Stimulated activated CD8-positive, alpha-beta memory T cell treated with anti-CD3 and anti-CD28 coated beads, Interleukin-15, amount 100 ng/mL, for 48 hours (primary cell): Measurements from ENCODE around the gene MGAT3.

ENCODE experiments used
- DNase-seq, 2 donors: peaks; one replicate each; pipeline ENCODE4 v3.0.0-alpha.2; 2020; ENCODE audit warnings: low read depth in 2 of 2

Gene MGAT3

DNA sequence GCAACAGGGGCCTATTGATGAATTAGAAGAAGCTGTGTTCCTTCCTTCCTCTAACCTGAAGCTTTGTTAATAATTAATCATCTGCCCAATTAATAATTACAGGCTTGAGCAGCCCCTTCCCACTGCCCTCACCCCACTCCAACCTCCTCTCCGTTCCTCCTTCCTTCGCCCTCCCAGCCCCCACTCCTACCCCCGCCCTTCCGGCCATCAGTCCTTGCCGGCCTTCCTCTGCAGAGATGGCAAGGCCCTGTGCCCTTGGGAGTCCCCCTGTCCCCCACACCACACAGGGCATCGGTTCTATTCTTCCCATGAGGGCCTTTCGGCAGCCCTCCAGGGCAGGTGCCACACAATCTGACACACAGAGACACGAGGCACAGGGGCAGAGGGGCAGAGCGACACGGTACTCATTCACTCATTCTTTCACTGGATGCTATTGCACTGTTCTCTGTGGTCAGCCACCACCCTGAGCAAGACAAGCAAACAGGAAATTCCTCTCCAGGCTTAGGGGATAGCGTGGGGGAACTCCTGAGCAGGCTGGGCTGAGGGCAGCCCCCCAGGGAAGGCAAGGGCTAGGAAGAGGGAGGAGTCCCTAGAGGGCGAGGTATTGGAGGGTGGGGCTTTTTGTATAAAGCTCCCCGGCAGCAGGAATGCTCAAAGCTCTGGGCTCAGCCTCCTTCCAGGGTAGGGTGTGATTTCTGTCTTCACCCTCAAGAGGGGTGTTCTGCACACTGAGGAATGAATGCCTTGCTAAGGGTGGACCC lies 14.7 kb downstream of the MGAT3 start:
- DNase-seq, result no peak

DNA sequence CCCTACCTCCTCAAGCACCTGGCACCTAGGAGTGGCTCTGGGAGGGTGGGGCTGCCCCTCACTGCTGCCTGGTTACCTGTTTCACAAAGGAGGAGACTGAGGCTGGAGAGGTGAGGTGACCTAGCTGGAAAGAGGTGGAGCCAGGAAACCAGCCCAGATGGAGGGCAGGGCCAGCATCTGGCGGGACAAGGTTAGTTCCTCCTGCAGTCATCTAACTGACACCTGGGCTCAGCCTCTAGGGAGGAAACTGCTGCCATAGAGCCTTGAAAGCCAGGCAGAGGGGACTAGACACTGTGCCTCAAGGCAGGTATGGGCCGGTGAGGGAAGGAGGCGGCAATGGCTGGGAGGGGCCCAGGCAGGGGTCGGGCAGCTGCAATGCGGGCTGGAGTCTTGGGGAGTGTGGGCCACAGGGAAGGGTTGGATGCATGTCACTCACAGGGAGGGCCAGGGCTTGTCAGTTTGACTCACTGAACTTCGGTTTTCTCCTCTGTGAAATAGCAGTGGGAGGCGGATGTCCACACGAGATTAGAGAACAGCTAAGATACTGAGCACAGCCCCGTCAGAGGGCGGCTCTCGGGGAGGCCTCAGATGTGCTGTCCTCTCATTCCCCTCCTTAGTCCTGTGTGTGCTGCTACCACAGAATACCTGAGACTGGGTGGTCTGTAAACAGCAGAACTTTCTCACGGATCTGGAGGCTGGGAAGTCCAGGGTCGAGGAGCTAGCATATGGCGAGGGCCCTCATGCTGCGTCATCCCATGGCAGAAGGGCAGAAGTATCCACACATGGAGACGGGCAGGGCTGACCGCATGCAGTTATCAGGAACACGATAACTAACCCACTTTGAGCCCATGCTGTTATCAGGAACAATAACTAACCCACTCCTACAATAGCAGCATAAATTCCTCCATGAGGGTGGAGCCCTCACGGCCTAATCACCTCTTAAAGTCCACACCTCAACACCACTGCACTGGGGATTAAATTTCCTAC lies 16.1 kb downstream of the MGAT3 start:
- no peak for DNase-seq

DNA sequence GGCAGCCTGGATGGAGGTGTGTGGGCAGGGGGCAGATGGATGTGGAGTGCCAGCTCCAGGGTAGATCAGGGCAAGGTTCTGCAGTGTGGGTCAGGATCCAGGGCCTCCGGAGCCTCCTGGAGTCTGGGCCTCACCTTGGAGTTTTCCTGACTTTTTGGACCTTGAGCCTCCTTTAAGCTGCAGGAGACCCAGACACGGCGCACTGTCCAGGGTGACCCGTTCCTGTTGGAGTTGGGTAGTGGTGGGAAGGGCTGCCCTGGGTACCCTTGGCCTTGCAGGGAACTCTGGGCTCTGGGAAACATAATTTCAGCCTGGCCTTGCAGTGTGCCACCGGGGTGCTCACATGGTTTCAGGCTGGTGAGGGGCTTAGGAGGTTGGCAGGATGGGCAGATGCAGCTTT lies 17.0 kb downstream of the MGAT3 start:
- DNase-seq, result no peak

DNA sequence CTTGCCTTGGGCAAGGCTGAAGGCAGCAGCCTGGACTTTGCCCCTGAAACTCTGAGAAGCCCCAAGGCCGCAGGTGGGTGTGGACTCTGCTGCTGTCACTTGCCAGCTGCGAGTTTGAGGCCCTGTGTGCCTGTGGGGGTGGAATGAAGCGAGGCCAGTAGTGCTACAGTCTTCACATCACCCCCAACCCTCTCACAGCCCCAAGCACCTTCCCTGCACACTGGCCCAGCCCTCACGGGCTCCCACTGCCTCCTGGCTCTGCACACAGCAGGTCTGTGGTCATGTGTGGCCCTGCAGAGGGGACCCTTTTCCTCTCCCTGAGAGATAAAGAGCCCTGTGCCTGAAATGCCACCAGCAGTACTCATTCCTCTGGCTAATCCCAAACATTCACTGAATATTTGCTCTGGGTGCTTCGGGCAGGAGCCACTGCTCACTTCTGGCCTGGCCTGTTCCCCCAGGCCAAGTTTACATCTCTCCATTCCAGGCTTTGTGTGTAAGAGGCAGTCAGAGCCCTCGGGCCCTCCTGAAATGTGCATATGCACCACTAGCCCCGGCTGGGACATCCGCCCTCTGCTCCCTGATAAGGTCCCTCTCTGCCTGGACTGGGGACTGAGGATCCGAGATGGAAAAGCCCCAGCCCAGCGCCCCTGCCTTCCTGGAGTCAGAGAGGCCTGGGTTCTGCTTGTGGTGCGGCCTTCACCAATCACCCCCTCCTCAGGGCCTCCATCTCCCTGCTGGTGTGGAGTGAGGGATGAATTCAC lies 17.7 kb downstream of the MGAT3 start:
- no peak for DNase-seq

DNA sequence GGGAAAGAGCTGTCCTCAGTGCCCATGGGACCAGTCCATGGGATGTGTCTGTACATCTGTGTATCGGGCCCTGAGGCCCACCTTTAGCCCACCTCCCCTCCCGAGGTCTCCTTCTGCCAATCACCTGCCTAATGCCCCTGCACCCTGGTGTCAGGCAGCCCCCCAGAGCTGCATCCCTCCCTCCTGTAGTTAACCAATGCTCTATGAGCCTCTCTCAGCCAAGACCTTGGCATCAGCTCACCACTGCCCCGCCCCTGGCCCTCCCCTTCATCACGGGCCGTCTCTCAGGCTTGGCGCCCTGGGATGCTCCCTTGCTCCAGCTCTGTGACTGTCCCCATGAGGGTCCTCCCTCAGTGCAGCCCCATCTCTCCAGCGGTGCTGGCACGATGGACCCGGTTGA lies 18.5 kb downstream of the MGAT3 start:
- DNase-seq, result no peak

DNA sequence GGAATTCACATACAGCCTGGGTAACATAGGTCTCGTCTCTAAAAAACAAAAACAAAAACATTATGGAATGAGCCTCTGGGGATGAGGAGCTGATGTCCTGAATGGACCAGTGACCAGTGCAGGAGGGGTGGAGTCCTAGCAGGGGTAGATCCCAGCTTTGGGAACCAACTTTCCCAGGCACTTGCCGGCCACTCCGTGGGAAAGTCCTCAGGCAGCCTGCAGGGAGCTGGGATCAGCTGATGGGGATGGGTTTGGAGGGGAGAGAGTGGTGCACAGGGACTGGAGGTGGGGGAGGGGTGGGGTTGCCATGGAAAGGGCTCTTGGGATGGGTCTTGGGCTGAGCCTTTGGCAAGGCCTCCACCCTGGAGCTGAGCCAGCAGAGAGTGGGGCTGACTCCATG lies 19.1 kb downstream of the MGAT3 start:
- no peak for DNase-seq

DNA sequence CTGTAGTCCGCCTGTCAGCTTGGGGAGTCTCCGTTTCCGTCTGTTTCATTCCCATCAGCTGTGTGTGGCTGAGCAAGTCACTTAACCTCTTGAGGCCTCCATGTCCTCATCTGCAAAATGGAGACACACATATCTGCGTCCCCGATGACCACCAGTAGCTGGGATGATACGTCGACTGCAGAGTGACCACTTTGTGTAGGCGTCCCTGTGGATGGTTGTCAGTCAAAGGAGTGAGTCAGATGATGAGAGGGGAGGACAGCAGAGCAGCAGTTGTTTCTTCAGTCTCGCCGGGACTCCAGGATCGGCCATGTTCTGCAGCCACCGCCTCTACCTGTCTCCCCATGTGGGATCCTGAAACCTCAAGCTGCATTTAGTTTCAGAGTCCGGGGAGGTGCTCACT lies 19.9 kb downstream of the MGAT3 start:
- no peak for DNase-seq

DNA sequence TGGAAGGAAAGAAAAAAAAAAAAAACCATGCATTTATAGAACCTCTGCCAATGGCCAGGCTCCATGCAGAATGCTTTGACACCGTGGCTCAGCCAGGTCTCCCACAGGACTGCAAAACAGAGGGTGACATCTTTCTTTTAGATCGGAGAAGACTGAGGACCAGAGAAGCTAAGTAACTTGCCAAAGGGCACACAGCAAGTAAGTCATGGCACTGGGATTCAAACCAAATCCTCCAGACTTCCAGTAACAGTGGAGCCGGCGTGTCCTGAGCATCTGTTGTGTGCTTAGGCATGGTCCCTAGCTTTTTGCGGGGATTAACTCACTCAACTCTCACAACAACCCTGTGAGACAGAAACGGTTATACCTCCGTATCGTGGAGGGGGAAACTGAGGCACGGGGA lies 20.7 kb downstream of the MGAT3 start:
- DNase-seq, result no peak

DNA sequence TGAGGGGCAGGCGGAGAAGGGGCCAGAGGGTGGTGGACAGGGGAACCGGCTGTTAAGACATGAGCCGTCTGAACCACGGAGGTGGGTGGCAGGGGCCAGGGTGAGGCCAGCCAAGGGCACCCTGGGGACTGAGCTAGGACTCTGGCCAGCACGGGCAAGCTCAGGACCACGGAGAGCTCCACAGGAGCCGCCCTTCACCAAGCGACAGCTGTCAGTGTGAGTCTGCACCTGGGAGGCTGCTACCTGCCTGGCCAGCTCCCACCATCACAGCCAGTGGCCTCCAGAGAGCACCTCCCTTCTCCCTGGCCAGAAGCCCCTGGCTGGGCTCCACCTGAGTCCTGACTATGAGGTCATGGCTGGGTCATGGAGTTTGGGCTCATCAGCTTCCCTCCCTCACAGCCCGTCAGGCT lies 21.6 kb downstream of the MGAT3 start:
- DNase-seq, result no peak

DNA sequence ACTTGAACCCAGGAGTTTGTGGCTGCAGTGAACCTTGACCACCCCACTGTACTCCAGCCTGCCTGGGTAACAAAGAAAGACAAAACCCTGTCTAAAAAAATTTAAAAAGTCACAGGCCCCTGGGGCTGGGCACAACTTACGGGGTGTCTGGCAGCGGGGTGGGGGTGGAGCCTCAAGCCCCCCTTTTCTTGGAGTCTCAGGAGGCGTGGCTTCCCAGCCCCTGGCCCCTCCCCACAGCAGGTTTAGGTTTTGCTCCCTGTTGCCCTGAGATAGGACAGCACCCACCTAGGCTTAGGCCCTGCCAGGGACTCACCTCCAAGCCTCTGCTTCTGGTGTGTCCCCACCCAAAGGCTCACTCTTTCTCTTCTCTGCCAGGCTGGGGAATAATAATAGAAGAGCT lies 22.4 kb downstream of the MGAT3 start:
- DNase-seq, result no peak

DNA sequence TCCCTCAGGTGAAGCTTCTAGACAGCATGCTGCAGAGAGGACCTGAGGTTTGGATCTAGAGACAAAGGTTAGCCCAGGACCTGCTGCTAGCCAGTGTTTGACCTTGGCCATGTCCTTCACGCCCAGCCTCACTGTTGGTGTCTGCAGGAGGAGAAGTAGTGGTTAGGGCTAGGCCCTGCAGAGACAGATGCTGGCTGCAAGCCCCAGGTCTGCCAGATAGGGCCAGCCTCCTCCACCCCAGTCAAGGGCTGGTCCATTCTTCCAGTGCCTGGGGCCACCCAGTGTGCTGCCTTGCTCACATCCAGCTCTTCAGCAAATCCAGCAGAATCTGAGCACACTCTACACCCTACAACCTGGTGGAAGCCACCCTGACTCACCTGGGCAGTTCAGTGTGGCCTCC lies 23.7 kb downstream of the MGAT3 start:
- no peak for DNase-seq

DNA sequence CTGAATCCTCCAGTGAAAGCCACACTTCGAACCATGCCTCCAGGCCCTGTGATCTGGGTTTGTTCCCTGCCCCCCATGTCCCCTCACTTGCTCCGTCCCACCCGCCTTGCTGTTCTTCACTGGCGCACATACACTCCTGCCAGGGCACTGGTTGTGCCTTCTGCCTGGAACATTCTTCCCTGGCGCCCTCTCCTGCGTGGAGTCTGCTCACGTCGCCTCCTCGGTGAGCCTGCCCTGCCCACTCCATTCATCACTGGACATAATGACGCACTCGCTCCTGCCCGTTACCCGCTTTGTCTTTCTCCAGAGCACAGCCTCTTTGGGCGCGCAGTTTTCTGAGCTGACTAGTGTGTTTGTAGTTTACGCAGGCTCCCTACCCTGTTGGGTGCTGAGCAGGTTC lies 24.2 kb downstream of the MGAT3 start:
- no peak for DNase-seq

DNA sequence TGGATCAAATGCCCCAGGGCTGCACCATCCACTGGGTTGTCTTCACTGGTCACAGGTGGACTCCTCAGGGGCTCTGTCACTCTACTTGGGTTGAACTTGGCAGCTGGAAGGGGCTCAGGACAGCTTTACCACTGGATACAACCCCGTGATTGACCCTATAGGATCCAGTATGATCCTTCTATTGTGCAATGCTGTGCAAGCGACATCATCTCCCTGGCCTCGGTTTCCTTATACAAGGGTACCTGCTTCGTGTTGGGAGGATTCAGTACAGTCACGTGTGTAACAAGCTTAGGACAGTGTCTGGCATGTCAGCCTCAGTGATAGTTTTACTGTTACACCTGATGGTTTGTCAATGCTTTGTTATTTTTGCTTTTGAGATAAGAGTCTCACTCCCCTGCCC lies 24.8 kb downstream of the MGAT3 start:
- no peak for DNase-seq

DNA sequence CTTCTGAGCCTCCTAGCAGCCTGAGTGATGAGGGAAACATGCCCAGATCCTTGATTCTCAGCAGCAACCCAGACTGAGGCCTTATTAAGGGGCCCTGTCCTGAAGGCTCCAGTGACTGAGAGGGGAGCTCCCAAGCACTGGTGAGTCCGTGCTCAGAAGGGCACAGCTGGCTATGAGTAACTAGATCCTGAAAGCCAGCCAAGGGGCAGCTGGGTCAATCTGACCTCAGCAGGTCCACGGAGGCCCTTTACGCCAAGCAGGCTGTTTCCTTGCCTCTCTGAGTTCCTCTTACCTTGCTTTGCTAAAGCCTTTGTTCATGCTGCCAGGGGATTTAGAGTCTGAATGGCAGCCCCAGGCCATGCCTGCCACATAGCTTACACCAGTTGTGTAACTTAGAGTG lies 26.0 kb downstream of the MGAT3 start:
- no peak for DNase-seq

DNA sequence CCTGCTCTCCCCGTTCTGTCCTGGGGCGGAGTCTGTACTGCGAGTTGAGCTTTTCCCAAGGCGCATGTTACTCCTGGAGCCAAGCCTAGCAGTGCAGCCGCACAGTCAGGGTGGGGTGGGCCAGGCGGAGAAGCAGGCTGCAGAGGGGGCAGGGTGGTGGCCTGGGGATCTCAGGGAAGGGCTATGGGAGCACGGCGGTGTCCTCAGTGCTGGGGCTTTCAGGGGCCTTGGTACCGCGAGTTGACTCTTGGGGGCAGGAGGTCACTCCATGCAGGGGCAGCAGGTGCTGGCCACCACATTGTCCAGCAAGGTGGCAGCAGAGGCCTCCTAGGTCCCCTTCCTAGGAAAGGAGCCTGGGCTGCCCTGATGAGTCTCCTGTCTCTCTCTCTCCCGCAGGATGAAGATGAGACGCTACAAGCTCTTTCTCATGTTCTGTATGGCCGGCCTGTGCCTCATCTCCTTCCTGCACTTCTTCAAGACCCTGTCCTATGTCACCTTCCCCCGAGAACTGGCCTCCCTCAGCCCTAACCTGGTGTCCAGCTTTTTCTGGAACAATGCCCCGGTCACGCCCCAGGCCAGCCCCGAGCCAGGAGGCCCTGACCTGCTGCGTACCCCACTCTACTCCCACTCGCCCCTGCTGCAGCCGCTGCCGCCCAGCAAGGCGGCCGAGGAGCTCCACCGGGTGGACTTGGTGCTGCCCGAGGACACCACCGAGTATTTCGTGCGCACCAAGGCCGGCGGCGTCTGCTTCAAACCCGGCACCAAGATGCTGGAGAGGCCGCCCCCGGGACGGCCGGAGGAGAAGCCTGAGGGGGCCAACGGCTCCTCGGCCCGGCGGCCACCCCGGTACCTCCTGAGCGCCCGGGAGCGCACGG lies 30.4 kb downstream of the MGAT3 start:
- DNase-seq, result no peak

DNA sequence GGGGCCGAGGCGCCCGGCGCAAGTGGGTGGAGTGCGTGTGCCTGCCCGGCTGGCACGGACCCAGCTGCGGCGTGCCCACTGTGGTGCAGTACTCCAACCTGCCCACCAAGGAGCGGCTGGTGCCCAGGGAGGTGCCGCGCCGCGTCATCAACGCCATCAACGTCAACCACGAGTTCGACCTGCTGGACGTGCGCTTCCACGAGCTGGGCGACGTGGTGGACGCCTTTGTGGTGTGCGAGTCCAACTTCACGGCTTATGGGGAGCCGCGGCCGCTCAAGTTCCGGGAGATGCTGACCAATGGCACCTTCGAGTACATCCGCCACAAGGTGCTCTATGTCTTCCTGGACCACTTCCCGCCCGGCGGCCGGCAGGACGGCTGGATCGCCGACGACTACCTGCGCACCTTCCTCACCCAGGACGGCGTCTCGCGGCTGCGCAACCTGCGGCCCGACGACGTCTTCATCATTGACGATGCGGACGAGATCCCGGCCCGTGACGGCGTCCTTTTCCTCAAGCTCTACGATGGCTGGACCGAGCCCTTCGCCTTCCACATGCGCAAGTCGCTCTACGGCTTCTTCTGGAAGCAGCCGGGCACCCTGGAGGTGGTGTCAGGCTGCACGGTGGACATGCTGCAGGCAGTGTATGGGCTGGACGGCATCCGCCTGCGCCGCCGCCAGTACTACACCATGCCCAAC lies 31.2 kb downstream of the MGAT3 start:
- no peak for DNase-seq

DNA sequence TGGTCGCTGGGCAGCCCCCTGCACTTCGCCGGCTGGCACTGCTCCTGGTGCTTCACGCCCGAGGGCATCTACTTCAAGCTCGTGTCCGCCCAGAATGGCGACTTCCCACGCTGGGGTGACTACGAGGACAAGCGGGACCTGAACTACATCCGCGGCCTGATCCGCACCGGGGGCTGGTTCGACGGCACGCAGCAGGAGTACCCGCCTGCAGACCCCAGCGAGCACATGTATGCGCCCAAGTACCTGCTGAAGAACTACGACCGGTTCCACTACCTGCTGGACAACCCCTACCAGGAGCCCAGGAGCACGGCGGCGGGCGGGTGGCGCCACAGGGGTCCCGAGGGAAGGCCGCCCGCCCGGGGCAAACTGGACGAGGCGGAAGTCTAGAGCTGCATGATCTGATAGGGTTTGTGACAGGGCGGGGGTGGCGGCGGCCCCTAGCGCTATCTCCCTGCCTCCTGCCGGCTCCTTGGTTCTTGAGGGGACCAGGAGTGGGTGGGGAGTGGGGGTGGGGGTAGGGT lies 31.8 kb downstream of the MGAT3 start:
- no peak for DNase-seq

DNA sequence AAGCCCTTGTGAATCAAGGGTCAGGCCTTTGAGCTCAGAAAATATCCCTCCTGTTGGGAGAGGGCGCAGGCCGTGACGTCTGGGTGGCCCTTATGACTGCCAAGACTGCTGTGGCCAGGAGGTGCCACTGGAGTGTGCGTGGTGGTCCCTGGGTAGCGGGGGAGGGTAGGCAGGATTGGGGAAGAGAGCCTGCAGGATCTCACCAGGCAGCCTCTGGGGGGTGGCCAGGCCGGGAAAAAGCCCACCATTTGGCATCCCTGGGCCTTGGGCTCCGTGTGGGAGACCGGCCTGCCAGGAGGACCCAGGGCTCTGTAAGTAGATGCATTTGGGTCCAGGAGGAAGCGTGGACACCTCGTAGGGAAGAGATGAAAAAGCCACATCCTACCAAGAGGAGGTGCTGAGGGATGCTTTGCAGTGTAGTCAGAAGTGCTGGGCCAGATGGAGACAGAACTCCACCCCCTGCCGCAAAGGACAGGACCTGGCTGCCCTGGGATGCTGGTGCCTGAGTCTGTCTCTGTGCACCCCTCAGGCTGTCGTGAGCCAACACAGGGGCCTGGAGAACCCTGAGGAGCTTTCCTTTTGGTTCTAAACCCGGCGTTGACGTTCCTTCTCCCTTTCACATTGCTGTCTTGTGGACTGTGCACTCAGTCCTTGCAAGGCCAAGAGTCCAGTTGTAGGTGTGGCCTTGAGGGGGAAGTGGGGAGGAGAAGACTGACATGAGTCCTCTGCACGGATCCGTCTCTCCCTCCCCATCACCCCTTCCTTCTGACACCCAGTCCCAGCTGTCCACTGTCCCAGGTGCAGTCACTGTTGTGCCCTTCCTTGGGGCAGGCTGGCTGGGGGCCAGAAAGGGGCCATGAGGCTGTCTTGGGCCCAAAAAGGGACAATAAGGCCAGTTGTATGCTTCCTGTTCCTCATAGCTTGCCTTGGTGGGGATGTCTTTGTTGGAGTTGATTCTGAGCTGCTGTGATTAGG lies 32.6 kb downstream of the MGAT3 start:
- DNase-seq, result no peak

DNA sequence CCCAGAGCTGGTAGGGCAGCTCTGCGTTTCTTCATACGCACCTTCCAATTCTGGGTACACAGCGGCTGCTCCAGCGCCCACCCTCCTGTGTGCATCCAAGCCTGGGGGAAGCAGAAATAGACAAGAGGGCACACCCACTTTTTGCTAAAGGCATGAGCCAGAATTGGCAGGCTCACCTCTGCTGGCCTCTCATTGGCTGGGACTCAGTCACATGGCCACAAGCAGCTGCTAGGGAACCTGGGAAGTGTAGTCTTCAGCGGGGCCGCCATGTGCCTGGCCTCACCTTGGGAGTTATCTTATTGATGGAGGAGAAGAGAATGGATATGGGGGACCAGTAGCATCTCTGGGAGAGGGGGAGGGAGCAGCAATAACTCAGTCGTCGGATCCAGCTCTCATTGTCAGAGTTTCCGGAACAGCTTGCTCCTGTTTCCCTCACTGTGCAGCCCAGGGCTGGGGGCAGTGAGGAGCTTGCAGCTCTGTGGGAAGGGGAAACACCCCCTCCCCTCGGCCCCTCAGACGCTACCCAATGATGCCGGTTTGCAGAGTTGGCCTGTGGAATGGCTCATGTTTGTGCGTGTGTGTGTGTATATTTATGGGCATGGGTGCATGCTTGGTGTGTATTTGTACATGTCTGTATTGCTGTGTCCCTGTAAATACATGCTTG lies 33.5 kb downstream of the MGAT3 start:
- peak; percentile 60 to 76 for DNase-seq
